Stomach smooth muscle (tissue), 2 donors: Measurements from ENCODE around the gene TRPC3.

ENCODE experiments used
- H3K27ac ChIP-seq: one replicate; pipeline ENCODE4 v1.7.0; 2013; ENCODE audit warnings: mild to moderate bottlenecking, low read length, inconsistent platforms
- H3K27me3 ChIP-seq, 2 donors: one replicate each; pipeline ENCODE4 v1.7.0; 2013; ENCODE audit warnings: low read length in 2 of 2; ENCODE audit not compliant: insufficient read depth in 2 of 2, control insufficient read depth in 1 of 2
- H3K36me3 ChIP-seq, 2 donors: one replicate each; pipeline ENCODE4 v1.7.0; 2013; ENCODE audit warnings: low read length in 2 of 2; ENCODE audit not compliant: control insufficient read depth in 2 of 2, insufficient read depth in 2 of 2
- H3K4me1 ChIP-seq: one replicate; pipeline ENCODE4 v1.7.0; 2013; ENCODE audit warnings: low read length; ENCODE audit not compliant: control insufficient read depth, insufficient read depth
- H3K4me3 ChIP-seq, 2 donors: one replicate each; pipeline ENCODE4 v1.7.0; 2013; ENCODE audit warnings: low read length in 2 of 2
- H3K9ac ChIP-seq, 2 donors: one replicate each; pipeline ENCODE4 v1.7.0; 2013; ENCODE audit warnings: low read length in 2 of 2, mild to moderate bottlenecking in 1 of 2
- H3K9me3 ChIP-seq, 2 donors: one replicate each; pipeline ENCODE4 v1.7.0; 2013; ENCODE audit warnings: low read length in 2 of 2; ENCODE audit not compliant: control insufficient read depth in 2 of 2
- donor health status: healthy.
- donor health status: Pancreatic carcinoma.

Gene TRPC3

DNA sequence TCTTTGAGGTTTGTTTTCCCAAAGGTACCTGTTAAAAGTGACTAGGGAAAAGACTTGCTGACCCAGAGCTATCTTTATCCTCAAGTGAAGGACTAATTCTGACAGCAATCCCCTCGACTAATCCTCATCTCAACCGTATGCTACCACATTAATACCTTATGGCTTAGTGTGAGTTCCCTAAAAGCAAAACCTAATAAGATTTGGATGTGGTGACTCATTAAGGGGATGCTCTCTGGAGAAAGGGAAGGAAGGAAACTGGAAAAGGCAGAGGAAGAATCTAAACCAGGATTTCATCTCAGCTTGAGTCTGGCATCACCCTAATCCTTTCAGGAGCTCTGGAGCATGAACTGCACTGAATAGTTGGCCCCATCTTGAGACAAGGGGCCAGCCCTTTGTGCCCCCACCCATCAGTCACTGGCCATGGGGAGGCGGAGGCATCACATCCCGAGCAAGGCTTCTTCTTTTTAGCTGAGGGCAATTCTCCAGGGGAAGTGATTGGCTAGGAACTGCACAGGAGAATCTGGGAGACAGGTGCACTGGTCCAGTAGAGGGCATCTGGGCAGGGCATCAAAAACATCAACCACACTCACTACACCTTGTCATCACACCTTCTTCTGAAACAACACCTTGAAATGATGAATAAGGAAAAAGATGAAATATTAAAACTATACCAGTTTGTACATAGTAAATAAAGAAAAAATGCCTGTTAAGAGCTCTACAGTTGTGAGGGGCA, 74.7 kb downstream of the TRPC3 start:
- Histone ChIP-seq H3K4me1 (no peaks in the 10 kb centered on the region), H3K9me3 (no peaks in the 10 kb centered on the region), H3K9ac (no peak overlapping the region), H3K4me3 (no peak overlapping the region), H3K36me3 (no peaks in the 10 kb centered on the region), H3K27ac (no peak overlapping the region), H3K27me3 (no peaks in the 10 kb centered on the region)

DNA sequence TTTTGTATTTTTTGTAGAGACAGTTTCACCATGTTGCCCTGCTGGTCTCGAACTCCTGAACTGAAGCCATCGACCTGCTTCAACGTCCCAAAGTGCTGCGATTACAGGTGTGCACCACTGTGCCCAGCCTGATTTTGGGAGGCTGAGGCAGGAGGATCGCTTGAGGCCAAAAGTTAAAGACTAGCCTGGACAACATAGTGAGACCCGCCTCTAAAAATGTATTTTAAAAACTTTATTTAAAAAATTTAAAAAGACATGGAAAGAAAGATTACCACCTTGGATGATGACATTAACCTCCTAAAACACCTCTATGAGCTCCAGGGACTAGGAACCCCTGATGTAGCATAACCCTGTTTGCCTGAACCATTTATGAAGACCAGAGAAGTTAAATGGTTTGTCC, 75.8 kb downstream of the TRPC3 start:
- no peak overlapping the region for H3K4me3 ChIP-seq
- no peaks in the 10 kb centered on the region for H3K36me3 ChIP-seq
- H3K27ac ChIP-seq: no peak overlapping the region
- no peaks in the 10 kb centered on the region for H3K27me3 ChIP-seq
- H3K4me1 ChIP-seq: no peaks in the 10 kb centered on the region
- no peaks in the 10 kb centered on the region for H3K9me3 ChIP-seq
- no peak overlapping the region for H3K9ac ChIP-seq

DNA sequence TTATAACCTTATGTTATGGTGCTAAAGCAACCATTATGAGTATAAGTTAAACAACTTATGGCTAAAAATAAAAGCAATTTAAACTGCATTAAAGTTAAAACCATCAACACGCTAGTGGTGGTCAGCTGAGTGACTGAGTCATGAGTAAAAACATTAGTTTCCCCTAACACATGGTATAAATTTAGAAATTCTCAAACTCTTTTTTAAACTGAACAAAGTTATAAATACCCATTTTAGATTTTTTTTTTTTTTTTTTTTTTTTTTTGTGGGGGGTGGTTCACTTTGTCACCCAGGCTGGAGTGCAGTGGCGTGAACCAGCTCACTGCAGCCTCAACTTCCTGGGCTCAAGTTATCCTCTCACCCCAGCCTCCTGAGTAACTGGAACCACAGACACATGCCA, 76.2 kb downstream of the TRPC3 start:
- no peak overlapping the region for H3K4me3 ChIP-seq
- no peaks in the 10 kb centered on the region for H3K36me3 ChIP-seq
- no peaks in the 10 kb centered on the region for H3K9me3 ChIP-seq
- no peak overlapping the region for H3K9ac ChIP-seq
- H3K27me3 ChIP-seq: no peaks in the 10 kb centered on the region
- no peak overlapping the region for H3K27ac ChIP-seq
- no peaks in the 10 kb centered on the region for H3K4me1 ChIP-seq

- peaks cover 4% of the 10 kb centered on the region for H3K4me1 ChIP-seq
- H3K9ac ChIP-seq: no peak overlapping the region
- H3K27me3 ChIP-seq: no peaks in the 10 kb centered on the region
- H3K27ac ChIP-seq: no peak overlapping the region
- no peaks in the 10 kb centered on the region for H3K36me3 ChIP-seq
- no peak overlapping the region for H3K4me3 ChIP-seq
- no peaks in the 10 kb centered on the region for H3K9me3 ChIP-seq
These were observed 78.3 kb downstream of the TRPC3 start for GRCh38 chr4:121873604-121874003.

- peak within 1 kb of the TSS; percentile 88 for H3K27ac ChIP-seq
- peak within 1 kb of the TSS; percentile 79 to 92 for H3K4me3 ChIP-seq
These were observed 81.7 kb downstream of the TRPC3 start, which contains the start of gene BBS7 for GRCh38 chr4:121869841-121870822. Gene BBS7, minus strand, starts transcription at chr4:121870474. Its CDS starts 161 bp downstream, at chr4:121870313.

GRCh38 chr4:121863799-121864198, 88.1 kb downstream of the TRPC3 start:
- Histone ChIP-seq H3K36me3 (peaks cover 3 to 6% of the 10 kb centered on the region in 2 donors), H3K27me3 (no peaks in the 10 kb centered on the region)

More at GRCh38 chr4:121869841-121870822, 81.7 kb downstream of the TRPC3 start, which contains the start of gene BBS7:
- Histone ChIP-seq H3K4me1 (peaks cover 4% of the 10 kb centered on the region), H3K9me3 (no peaks in the 10 kb centered on the region), H3K9ac (peak within 1 kb of the TSS; percentile 86 to 91), H3K36me3 (no peaks in the 10 kb centered on the region), H3K27me3 (no peaks in the 10 kb centered on the region)

DNA sequence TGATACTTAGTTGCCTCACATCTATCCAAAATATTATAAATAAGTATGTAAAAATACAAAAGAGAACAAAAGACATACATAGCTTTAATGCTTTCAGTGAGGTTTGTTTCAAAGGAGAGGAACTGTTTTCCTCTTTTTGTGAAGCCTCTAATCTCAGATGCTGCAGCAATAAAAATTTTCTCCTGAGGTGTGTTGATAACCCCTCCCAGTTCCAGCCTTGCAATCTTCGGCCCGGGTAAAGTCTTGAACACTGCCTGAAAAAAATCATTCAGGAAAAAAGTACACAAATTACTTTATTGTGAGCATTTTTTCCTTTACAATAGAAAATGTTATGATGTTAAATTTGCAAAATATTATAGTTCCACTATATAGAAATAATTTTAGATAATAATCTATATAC, 90.4 kb downstream of the TRPC3 start:
- H3K9ac ChIP-seq: no peak overlapping the region
- no peak overlapping the region for H3K27ac ChIP-seq
- H3K4me3 ChIP-seq: no peak overlapping the region
- H3K36me3 ChIP-seq: peaks cover 8 to 9% of the 10 kb centered on the region in 2 donors
- no peaks in the 10 kb centered on the region for H3K27me3 ChIP-seq
- no peaks in the 10 kb centered on the region for H3K4me1 ChIP-seq
- no peaks in the 10 kb centered on the region for H3K9me3 ChIP-seq

More at GRCh38 chr4:121863799-121864198, 88.1 kb downstream of the TRPC3 start:
- no peaks in the 10 kb centered on the region for H3K9me3 ChIP-seq
- H3K9ac ChIP-seq: no peak overlapping the region
- no peak overlapping the region for H3K4me3 ChIP-seq
- H3K27ac ChIP-seq: no peak overlapping the region
- H3K4me1 ChIP-seq: peaks cover under 1% of the 10 kb centered on the region

GRCh38 chr4:121860121-121860520, 91.7 kb downstream of the TRPC3 start:
- H3K9me3 ChIP-seq: no peaks in the 10 kb centered on the region
- H3K27me3 ChIP-seq: no peaks in the 10 kb centered on the region
- no peak overlapping the region for H3K4me3 ChIP-seq
- H3K27ac ChIP-seq: no peak overlapping the region
- no peaks in the 10 kb centered on the region for H3K4me1 ChIP-seq
- H3K36me3 ChIP-seq: peaks cover 8 to 9% of the 10 kb centered on the region in 2 donors
- H3K9ac ChIP-seq: no peak overlapping the region

GRCh38 chr4:121851354-121851753, 100.5 kb downstream of the TRPC3 start:
- H3K36me3 ChIP-seq: peaks cover 5 to 16% of the 10 kb centered on the region in 2 donors
- no peak overlapping the region for H3K27ac ChIP-seq
- no peak overlapping the region for H3K4me3 ChIP-seq
- H3K9ac ChIP-seq: no peak overlapping the region
- H3K4me1 ChIP-seq: no peaks in the 10 kb centered on the region
- no peaks in the 10 kb centered on the region for H3K27me3 ChIP-seq
- H3K9me3 ChIP-seq: no peaks in the 10 kb centered on the region

- Histone ChIP-seq H3K9me3 (no peaks in the 10 kb centered on the region), H3K4me3 (no peak overlapping the region), H3K27me3 (no peaks in the 10 kb centered on the region), H3K27ac (no peak overlapping the region), H3K9ac (no peak overlapping the region), H3K4me1 (no peaks in the 10 kb centered on the region), H3K36me3 (peaks cover 10 to 20% of the 10 kb centered on the region in 2 donors)
These were observed 105.2 kb downstream of the TRPC3 start for GRCh38 chr4:121846662-121847061.
